GM19324 (cell line): ENCODE data around the gene TECR.
"Not testable (repeated sequence)": the region's sequence is repeated elsewhere in the genome, so short reads cannot be mapped to it uniquely, and the experiment has no call there.

Experiments
- ATAC-seq: cut with Tn5 transposase; IDR thresholded peaks from one replicate; pipeline ENCODE4 v1.9.1; 2021; ENCODE audit warnings: mild to moderate bottlenecking, moderate library complexity; ENCODE audit not compliant: unreplicated experiment, low FRiP score

Gene TECR

DNA sequence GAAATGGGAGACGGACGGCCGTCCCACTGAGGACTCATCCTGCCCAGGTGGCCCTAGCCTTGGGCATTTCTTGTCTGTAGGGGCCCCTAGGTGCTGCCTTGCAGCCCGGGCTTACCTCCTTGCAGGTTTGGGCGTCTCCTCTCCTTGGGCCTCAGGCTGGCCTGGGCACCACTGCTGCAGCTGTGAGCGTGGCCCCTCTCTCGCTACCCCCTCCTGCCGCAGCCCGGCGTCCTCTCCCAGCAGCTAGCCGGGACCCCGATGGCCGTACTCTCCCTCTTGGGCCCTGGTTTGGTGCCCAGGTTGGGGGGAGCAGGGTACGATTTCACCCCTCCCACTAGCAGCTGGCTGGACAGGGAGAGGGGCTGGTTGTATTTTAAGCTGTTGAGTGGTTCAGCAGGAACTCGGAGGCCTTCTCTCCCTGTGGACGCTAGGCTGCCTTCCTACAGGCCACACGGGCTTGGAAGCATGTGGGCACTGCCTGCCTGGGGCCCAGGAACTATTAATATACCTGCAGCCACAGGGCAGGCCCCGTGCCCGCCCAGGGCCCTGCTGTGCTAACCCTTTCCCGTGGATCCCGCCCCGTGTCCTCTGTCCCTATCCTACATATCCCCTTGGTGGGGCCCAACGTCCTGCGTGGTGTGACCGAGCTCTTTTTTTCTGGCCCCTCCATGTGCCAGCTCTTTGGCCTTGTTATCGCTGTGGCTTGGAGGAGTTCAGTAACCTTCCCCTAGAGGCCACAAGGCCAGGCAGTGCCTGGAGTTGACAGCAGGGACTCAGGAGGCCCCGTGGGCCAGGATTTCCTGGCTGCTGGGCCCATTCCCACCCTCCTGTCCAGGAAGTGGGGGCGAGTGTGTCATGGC is 30.8 kb downstream of the TECR start:
- no peak for ATAC-seq

DNA sequence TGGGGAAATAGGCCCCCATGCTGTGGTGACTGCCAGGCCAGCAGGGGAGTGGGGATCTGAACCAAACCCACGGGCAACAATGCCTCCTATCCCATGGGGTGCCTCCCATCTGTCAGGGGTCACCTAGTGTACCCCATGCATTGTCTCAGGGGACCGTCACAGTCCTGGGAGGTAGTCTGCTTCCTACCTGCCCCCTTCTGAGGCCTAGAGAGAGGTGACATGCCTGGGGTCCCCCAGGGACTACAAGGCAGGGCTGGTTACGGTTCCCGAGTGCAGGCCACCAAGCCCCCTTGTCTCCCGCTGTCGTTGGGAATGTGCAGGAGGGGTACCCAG is 31.3 kb downstream of the TECR start:
- ATAC-seq, result no peak

DNA sequence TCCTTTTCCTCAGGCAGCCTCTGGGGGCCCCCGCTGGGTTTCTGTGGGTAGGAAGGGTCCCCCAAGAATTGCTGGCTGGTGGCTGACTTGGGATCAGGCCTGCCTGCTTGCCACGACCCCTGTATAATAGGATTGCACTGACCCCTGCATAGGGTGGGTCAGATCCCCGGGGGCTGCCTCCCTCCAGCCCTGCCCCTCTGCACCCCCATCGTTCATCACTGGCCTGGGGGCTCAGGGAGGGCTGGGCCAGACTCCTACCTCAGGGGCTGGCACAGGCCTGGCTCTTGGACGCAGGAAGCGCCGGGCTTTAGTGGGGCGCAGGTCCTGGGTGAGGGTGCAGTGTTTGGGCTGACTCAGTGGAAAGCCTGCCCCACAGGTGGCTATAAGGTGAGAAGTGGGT is 31.9 kb downstream of the TECR start:
- no peak for ATAC-seq

DNA sequence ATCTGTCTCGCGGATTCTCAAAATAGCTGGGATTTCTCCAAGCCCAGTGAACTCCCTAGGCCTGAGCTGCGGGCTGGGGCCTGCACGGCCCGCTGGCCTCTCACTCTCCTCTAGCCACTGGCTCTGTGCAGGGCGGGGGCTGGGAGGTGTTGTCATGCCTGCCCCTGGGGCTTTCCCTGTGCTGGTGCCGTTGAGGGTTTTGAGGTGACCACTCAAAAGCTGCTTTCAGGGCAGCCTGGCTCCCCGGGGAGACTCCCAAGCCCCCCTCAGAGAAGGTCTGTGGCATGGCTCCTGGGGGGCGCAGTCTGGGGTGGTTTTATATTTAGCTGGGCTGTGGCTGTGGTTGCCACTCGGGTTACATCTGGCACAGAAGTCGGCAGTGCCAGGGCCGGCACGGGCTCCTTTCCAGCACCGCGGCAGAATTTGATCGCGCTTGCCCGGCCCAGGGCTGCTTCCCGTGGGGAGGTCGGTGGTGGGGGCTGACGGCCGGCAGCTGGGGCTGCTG is 32.5 kb downstream of the TECR start:
- ATAC-seq, result no peak

DNA sequence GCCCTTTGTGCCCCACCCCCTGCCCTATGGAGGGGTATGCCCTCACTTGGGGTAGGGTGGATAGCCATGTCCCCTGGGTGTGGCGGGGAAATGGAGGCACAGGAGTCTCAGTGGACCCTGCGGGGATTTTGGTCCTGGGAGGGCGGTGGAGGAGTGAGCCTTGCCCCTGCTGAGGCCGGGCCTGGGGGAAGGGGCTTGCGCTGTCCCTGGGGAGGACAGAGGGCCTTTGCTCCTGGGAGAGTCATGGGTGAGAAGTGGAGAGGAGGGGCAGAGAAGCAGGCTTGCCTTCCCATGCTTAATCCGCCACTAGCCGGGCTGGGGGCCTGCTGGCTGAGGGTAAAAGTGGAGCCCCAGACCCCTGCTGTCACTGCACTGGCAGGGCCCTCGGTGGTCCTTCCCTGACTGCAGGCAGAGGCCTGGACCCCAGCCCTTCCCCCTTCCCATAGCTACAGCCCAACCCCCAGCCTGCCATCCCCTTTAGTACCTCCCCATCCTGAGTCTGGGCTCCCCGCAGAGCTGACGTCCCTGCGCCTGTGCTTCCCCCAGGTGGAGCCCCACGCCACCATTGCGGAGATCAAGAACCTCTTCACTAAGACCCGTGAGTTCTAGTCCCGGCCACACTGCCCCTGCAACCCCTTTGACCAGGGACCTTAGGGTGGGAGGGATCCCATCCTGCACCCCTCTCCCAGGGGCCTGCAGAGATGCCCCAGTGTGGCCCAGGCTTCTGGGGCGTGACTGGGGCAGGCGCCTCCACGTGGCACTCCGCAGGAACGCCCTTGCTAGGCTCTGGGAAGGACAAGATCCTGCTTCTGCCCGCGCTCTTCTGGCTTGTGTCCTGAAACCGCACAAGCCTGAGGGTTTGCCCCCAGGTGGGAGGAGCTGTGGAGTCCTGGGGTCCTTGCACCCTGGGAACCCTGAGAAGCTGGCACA is 33.5 kb downstream of the TECR start:
- no peak for ATAC-seq

DNA sequence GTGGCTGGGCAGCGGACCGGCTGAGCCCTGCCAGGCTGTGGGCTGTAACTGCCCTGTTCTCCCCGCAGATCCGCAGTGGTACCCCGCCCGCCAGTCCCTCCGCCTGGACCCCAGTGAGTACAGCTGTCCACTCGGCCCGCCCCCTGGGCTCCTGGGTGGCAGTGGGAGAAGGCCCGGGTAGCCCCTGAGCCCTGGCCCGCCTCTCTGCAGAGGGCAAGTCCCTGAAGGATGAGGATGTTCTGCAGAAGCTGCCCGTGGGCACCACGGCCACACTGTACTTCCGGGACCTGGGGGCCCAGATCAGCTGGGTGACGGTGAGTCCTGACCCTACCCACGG is 34.2 kb downstream of the TECR start:
- no peak for ATAC-seq

DNA sequence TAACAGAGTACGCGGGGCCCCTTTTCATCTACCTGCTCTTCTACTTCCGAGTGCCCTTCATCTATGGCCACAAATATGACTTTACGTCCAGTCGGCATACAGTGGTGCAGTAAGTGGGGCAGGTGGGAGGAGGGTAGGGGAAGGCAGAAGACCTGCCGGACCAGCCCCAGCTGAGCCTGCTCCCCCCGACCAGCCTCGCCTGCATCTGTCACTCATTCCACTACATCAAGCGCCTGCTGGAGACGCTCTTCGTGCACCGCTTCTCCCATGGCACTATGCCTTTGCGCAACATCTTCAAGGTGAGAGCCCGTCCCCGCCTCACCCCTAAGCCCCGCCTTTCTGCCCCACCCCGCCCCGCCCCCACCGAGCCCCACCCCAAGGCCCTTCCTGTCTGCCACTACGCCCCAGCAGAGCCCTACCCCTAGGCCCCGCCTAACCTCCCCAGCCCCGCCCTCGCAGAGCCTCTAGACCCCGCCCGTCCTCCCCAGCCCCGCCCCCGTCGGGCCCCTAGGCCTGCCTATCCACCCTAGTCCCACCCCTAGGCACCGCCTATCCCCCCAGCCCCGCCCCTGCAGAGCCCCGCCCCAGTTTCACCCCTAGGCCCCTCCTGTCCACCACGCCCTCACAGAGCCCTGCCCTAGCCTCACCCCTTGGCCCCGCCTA is 34.7 kb downstream of the TECR start:
- ATAC-seq, result no peak

DNA sequence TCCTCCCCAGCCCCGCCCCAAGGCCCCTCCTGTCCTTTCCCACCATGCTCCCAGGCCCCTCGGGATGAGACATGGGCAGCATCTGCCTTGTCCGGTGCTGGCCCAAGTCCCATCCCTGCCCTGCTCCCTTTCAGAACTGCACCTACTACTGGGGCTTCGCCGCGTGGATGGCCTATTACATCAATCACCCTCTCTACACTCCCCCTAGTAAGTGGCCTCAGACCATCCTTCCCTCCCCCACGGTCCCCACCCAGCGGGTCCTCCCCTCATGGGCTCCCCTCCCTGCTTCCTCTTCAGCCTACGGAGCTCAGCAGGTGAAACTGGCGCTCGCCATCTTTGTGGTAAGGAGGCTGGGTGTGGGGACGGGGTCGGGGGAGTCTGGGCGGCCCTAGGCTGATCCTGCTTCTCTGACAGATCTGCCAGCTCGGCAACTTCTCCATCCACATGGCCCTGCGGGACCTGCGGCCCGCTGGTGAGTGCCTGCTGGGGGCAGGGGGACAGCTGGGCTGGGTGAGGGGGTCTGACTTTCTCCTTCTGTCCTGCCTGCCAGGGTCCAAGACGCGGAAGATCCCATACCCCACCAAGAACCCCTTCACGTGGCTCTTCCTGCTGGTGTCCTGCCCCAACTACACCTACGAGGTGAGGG is 35.4 kb downstream of the TECR start:
- not testable (repeated sequence) for ATAC-seq

DNA sequence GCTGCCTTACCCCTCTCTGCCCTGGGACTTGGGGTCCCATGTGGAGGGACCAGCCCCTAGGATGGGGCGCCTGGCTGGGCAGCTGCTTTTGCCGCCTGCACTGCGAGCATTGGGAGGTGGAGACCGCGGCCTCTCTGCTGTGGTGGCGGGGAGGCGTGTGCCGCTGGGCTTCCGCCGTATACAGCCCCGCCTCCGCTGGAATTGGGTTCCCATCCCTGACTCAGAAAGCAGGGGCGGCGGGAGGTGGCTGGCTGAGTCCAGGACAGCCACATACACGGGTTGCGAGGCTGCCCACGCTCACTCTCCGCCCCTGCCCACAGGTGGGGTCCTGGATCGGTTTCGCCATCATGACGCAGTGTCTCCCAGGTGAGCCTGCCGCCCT is 35.9 kb downstream of the TECR start:
- ATAC-seq, result no peak

DNA sequence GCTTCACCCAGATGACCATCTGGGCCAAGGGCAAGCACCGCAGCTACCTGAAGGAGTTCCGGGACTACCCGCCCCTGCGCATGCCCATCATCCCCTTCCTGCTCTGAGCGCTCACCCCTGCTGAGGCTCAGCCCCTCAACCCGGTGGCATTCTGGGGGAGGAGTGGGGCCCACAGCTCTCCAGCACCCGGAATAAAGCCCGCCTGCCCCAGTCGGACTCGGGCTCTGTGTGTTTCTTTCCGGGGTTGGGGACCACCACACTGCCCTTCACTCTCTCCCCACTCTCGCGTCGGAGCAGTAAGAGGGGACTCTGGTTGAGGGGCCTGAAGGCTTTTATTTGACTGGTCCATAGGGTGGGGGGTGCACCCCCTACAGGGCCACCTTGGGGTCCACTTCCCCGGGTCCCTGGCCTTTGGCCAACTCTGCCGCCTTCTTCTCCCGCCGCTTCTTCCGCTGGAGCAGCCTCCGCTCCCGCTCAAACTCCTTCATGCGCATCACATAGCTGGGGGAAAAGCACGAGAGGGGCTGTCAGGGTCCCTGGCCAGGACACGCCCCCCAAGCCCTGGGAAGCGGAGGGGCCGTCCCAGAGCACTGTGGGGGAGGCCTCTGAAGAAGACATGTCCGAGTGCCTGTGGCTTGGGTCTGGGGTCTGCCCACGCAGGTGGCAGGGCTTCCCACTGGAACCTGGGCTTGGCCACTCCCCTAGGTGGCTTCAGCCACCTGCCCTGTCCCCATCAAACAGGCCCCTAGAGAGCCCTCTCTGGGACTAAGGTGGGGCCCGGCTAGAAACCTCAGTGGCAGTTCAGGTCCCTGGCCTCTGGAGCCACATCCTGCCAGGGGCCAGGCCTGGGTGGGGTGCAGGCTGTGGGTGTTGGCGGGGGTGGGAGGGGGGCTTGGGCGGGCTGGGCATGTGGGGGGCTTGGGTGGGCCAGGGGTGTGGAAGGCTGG is 36.6 kb downstream of the TECR start:
- ATAC-seq, result no peak

DNA sequence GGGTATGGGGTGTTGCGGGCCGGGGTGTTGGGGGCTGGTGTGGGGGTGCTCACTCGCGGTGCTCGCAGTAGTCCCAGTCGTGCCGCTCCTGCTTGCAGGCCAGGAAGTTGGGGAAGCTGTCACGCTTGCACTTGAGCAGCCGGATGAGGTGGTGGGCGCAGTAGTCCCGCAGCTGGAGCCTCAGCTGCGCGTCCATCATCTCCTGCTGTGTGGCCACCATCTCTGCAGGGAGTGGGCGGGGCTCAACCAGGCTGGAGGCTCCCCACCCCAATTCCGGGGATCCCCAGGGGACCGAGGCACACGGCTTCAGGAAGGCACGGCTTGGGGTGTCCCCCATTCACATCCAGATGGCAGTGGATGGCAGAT is 37.3 kb downstream of the TECR start:
- ATAC-seq, result no peak

DNA sequence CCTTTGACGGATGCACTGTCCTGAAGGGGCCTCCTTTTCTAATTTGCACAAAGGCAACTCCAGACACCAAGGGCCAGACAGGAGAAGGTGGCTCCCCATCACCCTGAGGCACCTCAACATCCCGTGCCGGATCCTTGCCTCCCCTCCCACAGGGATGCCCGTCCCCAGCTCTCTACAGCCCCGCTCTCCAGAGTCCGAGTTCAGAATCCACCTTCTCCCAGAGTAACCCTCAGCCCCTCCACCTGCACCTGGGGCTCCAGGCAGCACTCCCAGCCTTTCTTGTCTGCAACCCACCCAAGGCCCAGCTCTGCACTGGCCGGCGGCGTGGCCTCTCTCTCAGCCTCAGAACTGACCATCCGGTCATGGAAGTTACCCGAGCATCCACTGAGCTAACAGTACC is 37.7 kb downstream of the TECR start:
- ATAC-seq, result no peak

DNA sequence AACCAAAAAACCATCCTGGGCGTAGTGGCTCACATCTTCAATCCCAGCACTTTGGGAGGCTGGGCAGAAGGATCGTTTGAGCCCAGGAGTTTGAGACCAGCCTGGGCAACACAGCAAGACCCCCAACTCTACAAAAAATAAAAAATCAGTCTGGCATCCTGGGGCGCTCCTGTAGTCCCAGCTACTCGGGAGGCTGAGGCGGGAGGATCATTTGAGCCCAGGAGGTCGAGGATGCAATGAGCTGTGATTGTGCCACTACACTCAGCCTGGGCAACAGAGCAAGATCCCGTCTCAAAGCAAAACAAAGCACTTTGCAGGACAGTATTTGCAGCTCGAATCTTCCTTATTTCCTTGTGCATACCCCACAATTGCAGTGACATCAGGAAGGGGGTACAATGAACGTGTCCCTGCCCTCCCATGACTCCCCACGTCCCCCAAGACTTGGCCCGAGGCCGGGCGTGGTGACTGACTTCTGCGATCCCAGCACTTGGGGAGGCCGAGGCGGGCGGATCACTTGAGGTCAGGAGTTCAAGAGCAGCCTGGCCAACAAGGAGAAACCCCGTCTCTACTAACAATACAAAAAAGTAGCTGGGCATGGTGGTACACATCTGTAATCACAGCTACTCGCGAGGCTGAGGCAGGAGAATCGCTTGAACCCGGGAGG is 41.6 kb downstream of the TECR start:
- no peak for ATAC-seq

DNA sequence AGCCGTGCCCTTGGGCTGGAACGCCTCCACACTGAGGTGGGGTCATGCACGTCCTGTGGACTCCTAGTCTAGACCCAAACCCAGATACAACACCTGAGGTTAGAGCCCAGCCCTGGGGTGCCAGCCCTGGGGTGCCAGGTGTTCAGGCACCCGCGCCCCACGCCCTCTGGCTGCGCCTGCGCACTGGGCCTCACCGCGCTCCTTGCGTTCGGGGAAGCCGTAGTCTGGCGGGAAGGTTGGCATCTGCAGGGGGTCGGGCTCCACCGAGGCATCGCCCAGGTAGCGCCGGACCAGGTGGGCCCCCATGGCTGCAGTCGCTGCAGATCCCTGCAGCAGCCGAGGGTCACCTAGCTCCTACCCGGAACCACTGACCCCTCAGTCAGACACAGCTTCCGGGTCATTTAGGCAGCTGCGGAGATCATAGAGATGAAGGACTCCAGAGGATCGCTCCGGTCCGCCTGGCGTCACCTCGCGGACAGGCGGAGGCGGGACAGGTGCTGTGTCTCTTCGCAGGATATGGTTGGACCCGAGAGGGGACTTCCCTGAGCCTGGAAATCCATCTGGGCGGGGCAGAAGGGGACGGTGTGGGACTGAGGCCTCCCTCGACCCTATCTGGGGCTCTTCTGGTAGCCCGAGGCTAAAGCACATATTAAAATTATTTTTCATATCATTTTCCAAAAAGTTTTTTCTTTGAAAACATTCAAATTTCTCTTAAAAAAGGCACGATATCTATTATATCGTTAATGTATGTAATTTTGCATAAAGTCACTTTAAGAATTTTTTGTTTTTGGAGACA is 42.5 kb downstream of the TECR start, which contains the start of gene NDUFB7:
Gene NDUFB7 (minus strand): TSS at position 372 of the 796 bp plus-strand sequence. CDS start 66 bp downstream, at position 306.
- peak; percentile 80 for ATAC-seq

DNA sequence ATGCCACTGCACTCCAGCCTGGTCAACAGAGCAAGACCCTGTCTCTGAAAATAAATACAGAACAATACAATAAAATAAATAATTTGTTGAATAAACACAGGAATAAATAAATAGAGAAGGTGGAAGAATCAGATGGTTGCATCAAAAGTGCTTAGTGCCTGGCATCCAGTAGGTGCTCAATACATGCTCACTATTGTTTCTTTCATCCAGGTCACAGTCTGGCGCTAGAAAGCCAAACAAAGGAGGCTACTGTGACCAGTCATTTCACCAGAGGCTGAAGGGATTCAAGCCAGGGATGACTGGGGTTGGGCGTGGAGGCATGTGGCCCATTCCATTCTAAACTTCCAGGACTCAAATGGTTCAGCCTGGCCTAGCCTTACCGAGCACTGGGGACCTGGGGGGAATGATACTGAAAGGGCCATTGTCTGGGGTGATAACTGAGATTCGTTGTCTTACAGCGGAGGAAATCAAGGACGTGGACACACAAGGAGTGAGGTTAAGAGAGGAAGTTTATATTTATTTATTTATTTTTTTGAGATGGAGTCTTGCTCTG is 46.1 kb downstream of the TECR start:
- no peak for ATAC-seq

DNA sequence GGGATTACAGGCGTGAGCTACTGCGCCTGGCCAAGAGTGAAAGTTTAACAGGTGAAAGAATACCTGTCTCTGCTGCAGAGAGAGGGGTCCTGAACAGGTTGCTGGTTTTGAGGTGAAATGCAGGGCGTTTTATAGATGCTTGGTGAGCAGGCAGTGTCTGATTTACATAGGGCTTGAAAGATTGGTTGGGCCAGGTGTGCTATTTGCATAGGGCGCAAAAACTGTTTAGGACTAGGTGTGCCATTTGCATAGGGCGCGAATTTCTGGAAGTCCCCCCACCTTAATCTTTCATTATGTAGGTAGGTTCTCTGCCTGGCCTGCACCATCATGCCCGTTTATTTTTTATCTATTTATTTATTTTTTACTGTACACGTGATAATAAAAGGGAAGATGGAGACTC is 47.0 kb downstream of the TECR start:
- no peak for ATAC-seq

DNA sequence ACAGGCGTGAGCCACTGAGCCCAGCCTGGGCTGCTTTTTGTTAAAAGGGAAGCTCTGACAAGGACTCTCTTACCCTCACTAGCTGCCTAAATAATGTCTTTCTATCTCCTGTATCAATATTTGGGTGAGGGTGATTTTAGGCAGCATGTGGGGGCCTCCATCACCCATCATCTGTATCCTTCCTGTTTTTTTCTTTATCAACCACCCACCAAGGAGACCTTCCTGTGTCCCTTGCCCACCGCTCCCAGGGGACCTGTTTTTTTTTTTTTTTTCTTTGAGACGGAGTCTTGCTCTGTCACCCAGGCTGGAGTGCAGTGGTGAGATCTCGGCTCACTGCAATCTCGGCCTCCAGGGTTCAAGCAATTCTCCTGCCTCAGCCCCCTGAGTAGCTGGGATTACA is 47.9 kb downstream of the TECR start:
- ATAC-seq, result no peak

DNA sequence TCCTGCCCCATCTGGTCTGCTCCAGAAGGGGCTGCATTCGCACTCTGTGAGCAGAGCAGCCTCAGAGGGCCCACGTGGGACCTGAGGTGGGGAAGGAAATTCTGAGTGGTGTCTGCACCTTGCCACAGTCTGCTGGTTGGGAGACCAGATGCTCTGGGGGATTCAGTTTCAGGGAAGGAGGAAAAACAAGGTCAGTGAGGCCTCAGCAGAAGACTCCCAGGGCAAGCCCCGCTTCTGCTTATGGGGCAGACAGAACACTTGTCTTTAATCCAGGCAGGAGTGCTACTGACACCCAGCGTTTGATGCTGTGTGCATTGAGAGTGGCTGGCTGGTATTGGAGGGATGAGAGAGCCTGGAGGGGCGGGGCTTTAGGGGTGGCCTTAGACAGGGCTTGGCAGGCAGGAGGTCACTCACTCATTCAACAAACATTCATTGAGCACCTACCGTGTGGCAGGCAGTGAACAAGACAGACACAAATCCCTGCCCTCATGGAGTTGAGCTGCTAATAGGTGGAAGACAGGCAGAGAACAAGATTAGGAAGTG is 48.6 kb downstream of the TECR start:
- ATAC-seq, result no peak
